ENCODE data around the gene LYVE1. TPM values are rescaled to one million over a fixed set of nuclear protein-coding genes. Genes with fewer than 3 reads are reported as not detected.

LYVE1 gene, protein sequence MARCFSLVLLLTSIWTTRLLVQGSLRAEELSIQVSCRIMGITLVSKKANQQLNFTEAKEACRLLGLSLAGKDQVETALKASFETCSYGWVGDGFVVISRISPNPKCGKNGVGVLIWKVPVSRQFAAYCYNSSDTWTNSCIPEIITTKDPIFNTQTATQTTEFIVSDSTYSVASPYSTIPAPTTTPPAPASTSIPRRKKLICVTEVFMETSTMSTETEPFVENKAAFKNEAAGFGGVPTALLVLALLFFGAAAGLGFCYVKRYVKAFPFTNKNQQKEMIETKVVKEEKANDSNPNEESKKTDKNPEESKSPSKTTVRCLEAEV
- total RNA-seq = 49.6 TPM

DNA sequence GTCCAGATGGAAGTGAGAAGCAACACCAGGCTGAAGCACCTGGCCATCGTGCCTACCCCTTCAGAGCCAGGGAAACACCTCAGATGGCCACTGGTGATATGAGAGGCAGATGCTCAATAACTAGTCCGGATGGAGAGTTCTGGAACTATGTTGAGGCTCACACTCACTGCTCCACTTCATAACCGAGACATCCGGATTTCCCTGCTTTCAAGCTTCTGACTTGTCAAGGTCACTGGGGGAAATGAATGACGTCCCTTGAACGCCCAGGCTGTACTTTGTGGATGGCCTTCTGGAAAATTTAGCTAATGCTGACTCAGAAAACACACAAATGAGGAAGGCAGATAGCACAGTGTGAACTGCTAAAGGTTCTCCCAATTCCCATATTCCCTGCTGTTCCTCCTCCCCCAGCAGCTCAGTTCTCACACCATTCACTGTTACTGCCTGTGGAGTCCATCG, at the start of gene LYVE1:
Gene LYVE1 (minus strand): TSS at position 180 of the 456 bp plus-strand sequence. CDS start 133 bp downstream, at position 47.
- Histone ChIP-seq H3K4me3 (ENCODE audit: low read length in 3 of 3) (peak within 1 kb of the TSS in 2 of 3 donors; percentile 4 to 52), H3K9ac (ENCODE audit: low read depth in 1 of 3, low read length in 3 of 3) (peak within 1 kb of the TSS in 1 of 3 donors; percentile 4), H3K36me3 (ENCODE audit: control insufficient read depth in 3 of 3, insufficient read depth in 3 of 3, low read length in 3 of 3) (no peaks in the 10 kb centered on the region), H3K27ac (ENCODE audit: low read depth, low read length) (peak within 1 kb of the TSS; percentile 51), H3K27me3 (ENCODE audit: control insufficient read depth in 3 of 3, insufficient read depth in 3 of 3, low read length in 3 of 3) (no peaks in the 10 kb centered on the region), H3K4me1 (ENCODE audit: control insufficient read depth in 3 of 3, insufficient read depth in 3 of 3, low read length in 3 of 3) (peaks cover 4 to 16% (median 14%) of the 10 kb centered on the region in 3 donors), H3K9me3 (ENCODE audit: control insufficient read depth in 3 of 3, low read length in 3 of 3) (no peaks in the 10 kb centered on the region)

DNA sequence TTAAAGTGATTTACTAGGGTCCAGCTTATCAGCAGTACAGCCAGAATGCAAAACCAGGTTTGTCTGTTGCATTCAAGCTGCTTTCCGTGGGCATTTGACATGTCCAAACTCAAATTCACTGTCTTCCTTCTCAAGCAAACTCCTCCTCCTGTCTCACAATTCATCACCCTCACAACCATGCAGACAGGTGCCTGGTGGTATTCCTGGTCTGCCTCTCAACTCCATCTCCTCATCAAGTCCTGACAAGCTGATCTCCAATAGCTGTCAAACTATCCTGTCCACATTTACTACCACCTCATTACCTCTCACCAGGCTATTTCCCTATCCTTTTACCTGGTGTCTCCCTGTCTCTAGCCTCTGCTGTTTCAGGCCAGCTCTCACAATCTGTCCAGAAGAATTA, 49.1 kb upstream of the LYVE1 start:
- Histone ChIP-seq H3K27me3 (ENCODE audit: control insufficient read depth in 3 of 3, insufficient read depth in 3 of 3, low read length in 3 of 3) (no peaks in the 10 kb centered on the region), H3K4me3 (ENCODE audit: low read length in 3 of 3) (no peak overlapping the region), H3K27ac (ENCODE audit: low read depth, low read length) (no peak overlapping the region), H3K36me3 (ENCODE audit: control insufficient read depth in 3 of 3, insufficient read depth in 3 of 3, low read length in 3 of 3) (no peaks in the 10 kb centered on the region), H3K4me1 (ENCODE audit: control insufficient read depth in 3 of 3, insufficient read depth in 3 of 3, low read length in 3 of 3) (no peaks in the 10 kb centered on the region), H3K9me3 (ENCODE audit: control insufficient read depth in 3 of 3, low read length in 3 of 3) (no peaks in the 10 kb centered on the region), H3K9ac (ENCODE audit: low read depth in 1 of 3, low read length in 3 of 3) (no peak overlapping the region)

DNA sequence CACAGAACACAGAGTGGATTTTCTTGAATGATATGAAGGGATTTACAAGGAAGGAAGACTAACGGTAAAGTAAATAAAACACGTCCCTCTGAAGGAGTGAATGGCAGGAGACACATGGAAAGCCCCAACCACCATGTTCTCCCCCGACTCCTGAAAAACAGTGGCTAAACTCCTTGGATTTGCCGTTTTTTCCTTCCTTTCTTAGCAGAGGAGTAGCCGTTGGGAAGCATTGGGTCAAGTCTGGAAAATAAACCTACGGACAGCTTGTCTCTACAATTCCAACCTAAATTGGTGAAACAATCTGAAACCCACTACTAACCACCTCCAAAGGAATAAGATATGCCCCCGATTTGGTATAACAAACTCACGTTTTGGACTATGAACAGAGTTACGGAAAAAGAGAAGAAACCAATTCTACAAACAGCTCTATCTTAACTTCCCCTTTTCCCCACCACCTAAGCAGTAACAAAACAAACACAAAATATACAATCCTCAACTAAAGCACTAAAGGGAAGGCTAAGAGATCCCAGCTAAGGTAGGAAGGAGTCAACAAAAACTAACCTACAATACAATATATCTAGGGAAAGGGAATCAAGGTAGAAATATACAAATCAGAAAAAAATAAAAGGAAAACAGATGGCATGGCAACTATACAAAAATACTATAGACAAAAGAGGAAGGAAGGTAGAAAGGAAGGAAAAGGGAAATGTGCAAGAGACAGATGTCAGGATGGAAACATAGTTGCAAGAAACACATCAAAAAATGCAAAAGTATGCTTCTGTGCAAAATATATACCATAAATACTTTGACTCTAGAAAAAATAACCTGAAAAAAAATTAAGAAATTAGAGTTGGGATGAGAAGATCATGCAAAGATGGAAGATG, 43.8 kb upstream of the LYVE1 start:
- H3K4me1 ChIP-seq (ENCODE audit: control insufficient read depth in 3 of 3, insufficient read depth in 3 of 3, low read length in 3 of 3) = peaks cover 0 to 3% (median under 1%) of the 10 kb centered on the region in 3 donors
- no peak overlapping the region for H3K4me3 ChIP-seq (ENCODE audit: low read length in 3 of 3)
- H3K9ac ChIP-seq (ENCODE audit: low read depth in 1 of 3, low read length in 3 of 3) = no peak overlapping the region
- no peaks in the 10 kb centered on the region for H3K36me3 ChIP-seq (ENCODE audit: control insufficient read depth in 3 of 3, insufficient read depth in 3 of 3, low read length in 3 of 3)
- no peaks in the 10 kb centered on the region for H3K9me3 ChIP-seq (ENCODE audit: control insufficient read depth in 3 of 3, low read length in 3 of 3)
- peak overlapping the region; percentile 32 for H3K27ac ChIP-seq (ENCODE audit: low read depth, low read length)
- H3K27me3 ChIP-seq (ENCODE audit: control insufficient read depth in 3 of 3, insufficient read depth in 3 of 3, low read length in 3 of 3) = no peaks in the 10 kb centered on the region

DNA sequence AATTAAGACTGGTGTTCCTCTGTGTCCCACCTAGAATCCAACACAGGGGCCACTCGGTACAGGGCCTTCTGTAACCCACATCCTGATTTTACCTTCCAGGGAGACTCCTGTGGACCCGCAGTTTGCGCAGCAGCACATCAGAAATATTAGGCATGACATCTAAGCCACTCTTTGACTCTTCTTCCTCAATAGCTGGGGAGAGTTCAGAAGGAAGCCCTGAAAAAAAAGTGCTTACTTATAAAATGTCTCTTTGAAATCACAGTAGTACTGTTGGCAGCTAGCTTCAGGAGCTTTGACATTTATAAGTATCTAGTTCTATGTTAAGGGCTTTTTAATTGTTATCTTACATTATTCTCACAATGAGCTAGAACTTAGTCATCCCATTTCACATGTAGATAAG, 41.2 kb upstream of the LYVE1 start:
- Histone ChIP-seq H3K9me3 (ENCODE audit: control insufficient read depth in 3 of 3, low read length in 3 of 3) (no peaks in the 10 kb centered on the region), H3K27ac (ENCODE audit: low read depth, low read length) (no peak overlapping the region), H3K27me3 (ENCODE audit: control insufficient read depth in 3 of 3, insufficient read depth in 3 of 3, low read length in 3 of 3) (no peaks in the 10 kb centered on the region), H3K9ac (ENCODE audit: low read depth in 1 of 3, low read length in 3 of 3) (no peak overlapping the region), H3K4me1 (ENCODE audit: control insufficient read depth in 3 of 3, insufficient read depth in 3 of 3, low read length in 3 of 3) (peaks cover under 1 to 11% (median 6%) of the 10 kb centered on the region in 3 donors), H3K4me3 (ENCODE audit: low read length in 3 of 3) (no peak overlapping the region), H3K36me3 (ENCODE audit: control insufficient read depth in 3 of 3, insufficient read depth in 3 of 3, low read length in 3 of 3) (no peaks in the 10 kb centered on the region)

DNA sequence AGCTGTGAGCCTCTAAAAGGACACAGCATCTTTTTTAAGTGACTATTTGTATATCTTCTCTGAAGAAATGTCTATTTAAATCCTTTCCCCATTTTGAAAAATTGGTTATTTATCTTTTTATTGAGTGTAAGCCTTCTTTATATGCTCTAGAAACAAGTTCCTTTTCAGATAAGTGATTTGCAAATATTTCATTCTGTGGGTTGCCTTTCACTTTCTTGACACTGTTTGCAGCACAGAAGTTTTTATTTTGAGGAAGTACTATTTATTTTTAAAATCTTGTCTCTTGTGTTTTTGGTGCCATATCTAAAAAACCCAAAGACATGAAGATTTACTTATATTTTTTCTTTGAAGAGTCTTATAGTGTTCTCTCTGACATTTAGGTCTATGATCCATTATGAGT, 40.1 kb upstream of the LYVE1 start:
- Histone ChIP-seq H3K36me3 (ENCODE audit: control insufficient read depth in 3 of 3, insufficient read depth in 3 of 3, low read length in 3 of 3) (no peaks in the 10 kb centered on the region), H3K9me3 (ENCODE audit: control insufficient read depth in 3 of 3, low read length in 3 of 3) (no peaks in the 10 kb centered on the region), H3K9ac (ENCODE audit: low read depth in 1 of 3, low read length in 3 of 3) (no peak overlapping the region), H3K4me1 (ENCODE audit: control insufficient read depth in 3 of 3, insufficient read depth in 3 of 3, low read length in 3 of 3) (peaks cover 9 to 20% (median 15%) of the 10 kb centered on the region in 3 donors), H3K4me3 (ENCODE audit: low read length in 3 of 3) (no peak overlapping the region), H3K27me3 (ENCODE audit: control insufficient read depth in 3 of 3, insufficient read depth in 3 of 3, low read length in 3 of 3) (no peaks in the 10 kb centered on the region), H3K27ac (ENCODE audit: low read depth, low read length) (no peak overlapping the region)

DNA sequence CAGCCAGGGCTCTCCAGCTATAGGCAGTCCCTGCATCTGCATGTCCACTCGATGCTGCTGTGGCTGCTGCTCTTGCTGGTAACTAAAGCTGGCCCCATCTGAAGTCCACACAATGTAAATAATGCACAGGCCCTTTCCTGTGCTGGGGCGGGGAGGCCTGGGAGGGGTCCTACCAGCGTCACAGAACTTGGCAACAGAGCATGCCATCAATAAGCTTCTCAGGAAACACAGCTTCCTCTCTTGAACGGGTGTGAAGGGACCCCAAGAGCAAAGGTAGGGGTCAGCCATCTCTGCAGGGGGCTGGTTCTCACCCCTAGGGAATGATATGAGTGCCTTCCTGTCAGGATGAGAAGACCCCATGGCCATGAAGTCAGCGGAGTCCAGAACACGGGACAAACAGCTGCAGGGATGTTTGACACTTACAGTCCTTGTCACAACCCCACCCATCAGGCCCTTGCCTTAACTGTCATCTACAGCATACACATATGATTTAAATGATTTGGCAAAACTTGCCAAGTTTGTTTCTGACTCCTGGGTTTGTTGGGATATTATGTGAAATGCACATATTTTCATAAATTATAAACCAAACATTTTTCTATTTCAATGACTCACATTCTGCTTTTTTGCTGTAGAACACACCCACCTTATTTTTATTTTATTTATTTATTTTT, 39.1 kb upstream of the LYVE1 start:
- H3K27me3 ChIP-seq (ENCODE audit: control insufficient read depth in 3 of 3, insufficient read depth in 3 of 3, low read length in 3 of 3) = no peaks in the 10 kb centered on the region
- peaks cover 9 to 21% (median 15%) of the 10 kb centered on the region in 3 donors for H3K4me1 ChIP-seq (ENCODE audit: control insufficient read depth in 3 of 3, insufficient read depth in 3 of 3, low read length in 3 of 3)
- no peak overlapping the region for H3K4me3 ChIP-seq (ENCODE audit: low read length in 3 of 3)
- H3K27ac ChIP-seq (ENCODE audit: low read depth, low read length) = peak overlapping the region; percentile 3
- no peaks in the 10 kb centered on the region for H3K9me3 ChIP-seq (ENCODE audit: control insufficient read depth in 3 of 3, low read length in 3 of 3)
- no peak overlapping the region for H3K9ac ChIP-seq (ENCODE audit: low read depth in 1 of 3, low read length in 3 of 3)
- H3K36me3 ChIP-seq (ENCODE audit: control insufficient read depth in 3 of 3, insufficient read depth in 3 of 3, low read length in 3 of 3) = peaks cover 0 to 2% (median 0%) of the 10 kb centered on the region in 3 donors

DNA sequence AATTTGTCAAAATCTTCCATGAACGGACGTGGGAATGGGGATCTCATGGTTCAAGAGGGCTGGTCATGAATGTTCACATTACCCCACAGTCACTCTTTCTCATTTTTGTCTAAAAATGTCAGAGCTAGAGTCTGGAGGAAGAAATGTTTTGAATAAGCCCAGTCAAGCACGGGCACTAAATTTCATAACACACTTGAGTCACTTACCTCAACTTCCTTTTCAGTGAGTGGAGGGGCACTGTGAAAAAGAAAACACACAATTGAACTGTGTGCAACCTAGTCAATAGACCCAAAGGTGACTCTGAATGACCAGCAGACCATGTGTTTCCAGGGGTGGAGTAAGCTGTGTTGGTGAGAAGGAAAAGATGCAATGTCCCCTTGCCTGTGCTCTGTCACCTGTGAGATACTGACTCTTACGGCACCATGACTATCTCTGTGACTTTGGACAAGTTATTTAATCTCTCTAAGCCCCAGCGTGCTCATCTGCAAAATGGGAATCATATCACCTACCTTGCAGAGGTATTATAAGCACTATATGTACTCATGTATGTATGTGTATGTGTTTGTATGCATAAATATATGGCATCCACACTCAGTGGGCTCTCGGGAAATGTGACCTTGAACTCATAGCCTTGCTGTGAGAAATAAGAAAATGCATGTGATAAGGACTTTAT, 38.2 kb upstream of the LYVE1 start:
- Histone ChIP-seq H3K36me3 (ENCODE audit: control insufficient read depth in 3 of 3, insufficient read depth in 3 of 3, low read length in 3 of 3) (peaks cover 0 to 2% (median 0%) of the 10 kb centered on the region in 3 donors), H3K9ac (ENCODE audit: low read depth in 1 of 3, low read length in 3 of 3) (no peak overlapping the region), H3K4me3 (ENCODE audit: low read length in 3 of 3) (no peak overlapping the region), H3K27ac (ENCODE audit: low read depth, low read length) (peak overlapping the region; percentile 3), H3K9me3 (ENCODE audit: control insufficient read depth in 3 of 3, low read length in 3 of 3) (no peaks in the 10 kb centered on the region), H3K4me1 (ENCODE audit: control insufficient read depth in 3 of 3, insufficient read depth in 3 of 3, low read length in 3 of 3) (peaks cover 16 to 24% (median 23%) of the 10 kb centered on the region in 3 donors), H3K27me3 (ENCODE audit: control insufficient read depth in 3 of 3, insufficient read depth in 3 of 3, low read length in 3 of 3) (no peaks in the 10 kb centered on the region)

DNA sequence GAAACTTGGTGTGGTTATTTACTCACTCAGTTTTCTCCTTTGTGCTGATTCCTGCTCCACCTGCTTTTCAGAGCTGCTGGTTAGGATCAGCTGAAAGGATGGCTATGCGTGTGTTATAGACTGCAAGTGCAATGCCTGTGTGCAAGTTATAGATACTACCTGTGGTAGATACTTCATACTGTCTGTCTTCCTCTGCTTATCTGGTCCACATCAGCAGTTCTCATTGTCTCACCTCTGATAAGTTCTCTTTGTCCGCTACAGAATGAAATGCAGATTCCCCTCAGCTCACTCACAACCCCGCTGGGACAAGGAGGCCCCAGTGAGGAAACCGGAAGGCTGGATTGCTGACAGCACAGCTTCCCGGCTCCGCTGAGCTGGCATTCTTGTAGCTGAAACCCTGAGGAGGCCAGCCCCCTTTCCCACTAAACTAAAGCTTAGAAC, 37.5 kb upstream of the LYVE1 start:
- Histone ChIP-seq H3K9ac (ENCODE audit: low read depth in 1 of 3, low read length in 3 of 3) (no peak overlapping the region), H3K27ac (ENCODE audit: low read depth, low read length) (peak overlapping the region; percentile 40), H3K27me3 (ENCODE audit: control insufficient read depth in 3 of 3, insufficient read depth in 3 of 3, low read length in 3 of 3) (no peaks in the 10 kb centered on the region), H3K9me3 (ENCODE audit: control insufficient read depth in 3 of 3, low read length in 3 of 3) (no peaks in the 10 kb centered on the region), H3K36me3 (ENCODE audit: control insufficient read depth in 3 of 3, insufficient read depth in 3 of 3, low read length in 3 of 3) (peaks cover 0 to 2% (median 0%) of the 10 kb centered on the region in 3 donors), H3K4me3 (ENCODE audit: low read length in 3 of 3) (peak overlapping the region in 1 of 3 donors; percentile 13), H3K4me1 (ENCODE audit: control insufficient read depth in 3 of 3, insufficient read depth in 3 of 3, low read length in 3 of 3) (peaks cover 23 to 30% (median 30%) of the 10 kb centered on the region in 3 donors)

DNA sequence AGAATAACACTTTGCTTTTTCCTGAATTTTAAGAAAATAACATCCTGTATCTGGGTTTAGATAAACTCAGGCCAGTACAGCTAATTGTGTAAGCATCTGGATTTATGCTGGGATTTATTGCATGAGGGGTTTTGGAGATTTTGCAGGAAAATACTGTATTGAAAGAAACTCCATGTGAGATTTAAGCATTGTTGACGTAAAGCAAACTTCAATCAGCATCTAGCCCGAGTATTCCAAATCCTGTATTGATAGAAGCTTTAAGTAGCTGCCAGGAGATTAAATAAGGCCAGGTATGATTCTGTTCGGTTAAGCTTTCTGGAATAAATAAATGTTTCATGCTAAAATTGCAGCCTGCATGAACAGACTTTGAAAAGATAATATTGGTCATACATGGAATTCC, 36.3 kb upstream of the LYVE1 start:
- Histone ChIP-seq H3K4me3 (ENCODE audit: low read length in 3 of 3) (no peak overlapping the region), H3K9me3 (ENCODE audit: control insufficient read depth in 3 of 3, low read length in 3 of 3) (no peaks in the 10 kb centered on the region), H3K36me3 (ENCODE audit: control insufficient read depth in 3 of 3, insufficient read depth in 3 of 3, low read length in 3 of 3) (peaks cover 0 to 2% (median 0%) of the 10 kb centered on the region in 3 donors), H3K27me3 (ENCODE audit: control insufficient read depth in 3 of 3, insufficient read depth in 3 of 3, low read length in 3 of 3) (no peaks in the 10 kb centered on the region), H3K4me1 (ENCODE audit: control insufficient read depth in 3 of 3, insufficient read depth in 3 of 3, low read length in 3 of 3) (peaks cover 35 to 42% (median 41%) of the 10 kb centered on the region in 3 donors), H3K27ac (ENCODE audit: low read depth, low read length) (peak overlapping the region; percentile 68), H3K9ac (ENCODE audit: low read depth in 1 of 3, low read length in 3 of 3) (peak overlapping the region in 1 of 3 donors; percentile 70)

Measured in skeletal muscle tissue (tissue), 4 donors.